IMR-90 (cell line): ENCODE measurements around the gene GIMAP7. TPM values are rescaled to one million over a fixed set of nuclear protein-coding genes. Genes with fewer than 3 reads are reported as not detected.

Experiments used
- ATAC-seq: fragments of 200-7000 bp; cut with Tn5 transposase; 2 replicates; pipeline ENCODE4 v1.9.1; 2020; ENCODE audit warnings: low read depth, mild to moderate bottlenecking, moderate library complexity
- BruUV-seq: library from RNA; stranded (reverse); fragments of 400-500 nt; replicated peaks from 2 replicates; lab custom pipeline; 2021; lab: Mats Ljungman, UMichigan
- CTCF ChIA-PET: fragments of 300-600 bp; formaldehyde crosslinking; extraction: SDS; loops from one replicate; lab custom pipeline; 2021; ENCODE audit warnings: antibody characterized with exemption; lab: Yijun Ruan, JAX
- POLR2A ChIA-PET: fragments of 300-600 bp; sonication (Branson Sonifier 250); formaldehyde crosslinking; loops from one replicate; lab custom pipeline; 2022; ENCODE audit warnings: antibody characterized with exemption; ENCODE audit not compliant: unreplicated experiment; lab: Charles Lee
- DNase-seq: peaks from one replicate; pipeline ENCODE4 v3.0.0; 2013
- H2AFZ ChIP-seq: replicated peaks from 2 replicates; pipeline ENCODE3; 2013; ENCODE audit warnings: low read length, mild to moderate bottlenecking; ENCODE audit not compliant: poor library complexity
- H2AK5ac ChIP-seq: 2 replicates; pipeline ENCODE4 v1.6.1; 2013; ENCODE audit warnings: low read depth, low read length, inconsistent platforms
- H2AK9ac ChIP-seq: replicated peaks from 2 replicates; pipeline ENCODE3; 2013; ENCODE audit warnings: mild to moderate bottlenecking, low read depth, low read length, moderate library complexity; ENCODE audit not compliant: poor library complexity
- H2BK120ac ChIP-seq: 2 replicates; pipeline ENCODE4 v1.6.1; 2013; ENCODE audit warnings: low read depth, low read length, inconsistent platforms
- H2BK15ac ChIP-seq: 3 replicates; pipeline ENCODE4 v1.6.1; 2013; ENCODE audit warnings: low read depth, low read length, inconsistent platforms
- H2BK20ac ChIP-seq: 2 replicates; pipeline ENCODE4 v1.6.1; 2013; ENCODE audit warnings: low read depth, mild to moderate bottlenecking, inconsistent platforms, low read length, moderate library complexity
- H2BK5ac ChIP-seq: 2 replicates; pipeline ENCODE4 v1.6.1; 2013; ENCODE audit warnings: mild to moderate bottlenecking, low read depth, low read length, inconsistent platforms; ENCODE audit not compliant: poor library complexity, severe bottlenecking
- H3K14ac ChIP-seq: replicated peaks from 2 replicates; pipeline ENCODE4 v1.6.1; 2013; ENCODE audit warnings: low read depth, low read length, inconsistent platforms
- H3K18ac ChIP-seq: 2 replicates; pipeline ENCODE4 v1.6.1; 2013; ENCODE audit warnings: low read depth, low read length, control low read depth
- H3K23ac ChIP-seq: 2 replicates; pipeline ENCODE4 v1.6.1; 2013; ENCODE audit warnings: low read depth, low read length, inconsistent platforms
- H3K27ac ChIP-seq: 2 replicates; pipeline ENCODE4 v1.5.1; 2013; ENCODE audit warnings: mild to moderate bottlenecking, control low read depth, low read length; ENCODE audit not compliant: insufficient read depth
- H3K27me3 ChIP-seq: 2 replicates; pipeline ENCODE4 v1.6.1; 2013; ENCODE audit warnings: low read length; ENCODE audit not compliant: control insufficient read depth, insufficient read depth
- H3K36me3 ChIP-seq: 2 replicates; pipeline ENCODE4 v1.6.1; 2013; ENCODE audit warnings: low read length, mixed read lengths; ENCODE audit not compliant: control insufficient read depth, insufficient read depth
- H3K4ac ChIP-seq: 2 replicates; pipeline ENCODE4 v1.6.1; 2013; ENCODE audit warnings: low read depth, low read length, inconsistent platforms
- H3K4me1 ChIP-seq: 2 replicates; pipeline ENCODE4 v1.6.1; 2013; ENCODE audit warnings: low read length, mixed read lengths; ENCODE audit not compliant: control insufficient read depth, insufficient read depth
- H3K4me2 ChIP-seq: 2 replicates; pipeline ENCODE4 v1.6.1; 2013; ENCODE audit warnings: low read depth, mild to moderate bottlenecking, control low read depth, low read length, moderate library complexity
- H3K4me3 ChIP-seq: 2 replicates; pipeline ENCODE4 v1.5.1; 2013; ENCODE audit warnings: low read depth, mild to moderate bottlenecking, control low read depth, low read length, moderate library complexity; ENCODE audit not compliant: insufficient read depth
- H3K56ac ChIP-seq: 2 replicates; pipeline ENCODE4 v1.6.1; 2013; ENCODE audit warnings: low read length, inconsistent platforms; ENCODE audit not compliant: insufficient read depth; ENCODE audit errors: extremely low read depth
- H3K79me1 ChIP-seq, 2 experiments: 2 replicates each; pipeline ENCODE4 v1.6.1; 2013; ENCODE audit warnings: low read length in 2 of 2, inconsistent platforms in 1 of 2, low read depth in 1 of 2
- H3K9ac ChIP-seq: 2 replicates; pipeline ENCODE4 v1.6.1; 2013; ENCODE audit warnings: low read depth, low read length, control low read depth
- H3K9me1 ChIP-seq: 2 replicates; pipeline ENCODE4 v1.6.1; 2013; ENCODE audit warnings: low read length, inconsistent platforms; ENCODE audit not compliant: insufficient read depth
- H3K9me3 ChIP-seq: 2 replicates; pipeline ENCODE4 v1.6.1; 2013; ENCODE audit warnings: low read length; ENCODE audit not compliant: control insufficient read depth, insufficient read depth
- H4K20me1 ChIP-seq: 2 replicates; pipeline ENCODE4 v1.6.1; 2013; ENCODE audit warnings: low read length, inconsistent platforms; ENCODE audit not compliant: insufficient read depth
- H4K5ac ChIP-seq: 2 replicates; pipeline ENCODE4 v1.6.1; 2013; ENCODE audit warnings: mild to moderate bottlenecking, low read depth, low read length, control low read depth
- H4K8ac ChIP-seq, 2 experiments: 2 replicates each; pipeline ENCODE4 v1.6.1; 2013; ENCODE audit warnings: low read depth in 2 of 2, low read length in 2 of 2, control low read depth in 1 of 2, inconsistent platforms in 1 of 2
- H4K91ac ChIP-seq: 2 replicates; pipeline ENCODE4 v1.6.1; 2013; ENCODE audit warnings: low read depth, low read length, inconsistent platforms; ENCODE audit not compliant: insufficient read depth
- CEBPB ChIP-seq: IDR thresholded peaks from 2 replicates; pipeline ENCODE4 v1.6.1; 2012; ENCODE audit warnings: low read depth, low read length, improper control_type of control experiment
- CTCF ChIP-seq: conservative IDR thresholded peaks from 2 replicates; pipeline ENCODE4 v1.5.1; 2012; ENCODE audit warnings: mild to moderate bottlenecking, low read depth, low read length, improper control_type of control experiment
- RCOR1 ChIP-seq: IDR thresholded peaks from 2 replicates; pipeline ENCODE4 v1.6.1; 2012; ENCODE audit warnings: mild to moderate bottlenecking, low read length, improper control_type of control experiment; ENCODE audit not compliant: insufficient replicate concordance
- SMC3 ChIP-seq: fragments of 150-350 bp; IDR thresholded peaks from 2 replicates; pipeline ENCODE4 v1.6.1; 2016; ENCODE audit warnings: low read depth, mild to moderate bottlenecking, antibody characterized with exemption, low read length, moderate library complexity
- USF2 ChIP-seq: fragments of 150-350 bp; IDR thresholded peaks from 2 replicates; pipeline ENCODE4 v1.6.1; 2017; ENCODE audit warnings: mild to moderate bottlenecking, antibody characterized with exemption, low read length, low read depth
- WGBS, 2 experiments: methylation state at CpG; one replicate each; pipeline versions ENCODE4 v1.1.5 to v1.1.7; 2013; ENCODE audit warnings: missing lambda C conversion rate in 2 of 2; ENCODE audit not compliant: insufficient read length in 1 of 2; ENCODE audit errors: extremely low coverage in 2 of 2; 5-methylcytosine and 5-hydroxymethylcytosine counted together
- dilution Hi-C: fragments of 300-500 bp; cut with HindIII; formaldehyde crosslinking; loops from one replicate; pipeline ENCODE4 v1.14.3; 2018; ENCODE audit warnings: low sequenced_read_pairs; ENCODE audit not compliant: unreplicated experiment
- in situ Hi-C: fragments of 300-500 bp; cut with MboI; formaldehyde crosslinking; loops from 3 replicates; pipeline ENCODE4 v1.14.3; 2019; ENCODE audit warnings: low sequenced_read_pairs, inconsistent platforms, mixed read lengths
- intact Hi-C: fragments of 100-400 bp; cut with micrococcal nuclease; formaldehyde crosslinking; loops from 2 replicates; pipeline ENCODE4 v1.10.0; 2022
- polyA plus RNA-seq, 3 experiments: library from polyadenylated mRNA; depleted of rRNA; stranded (reverse); fragments of >200 nt; gene quantifications; 2 replicates each; pipeline ENCODE4 v1.2.3, GENCODE V29; 2012; ENCODE audit warnings: low replicate concordance in 1 of 3
- total RNA-seq: library from RNA; depleted of rRNA; stranded (reverse); fragments of >200 nt; gene quantifications from 2 replicates; pipeline ENCODE4 v1.2.3, GENCODE V29; 2012

GIMAP7 gene
- total and polyA plus RNA-seq, 2 of the 4 experiments (the other 2 are of a cell fraction): not detected

GRCh38 chr7:150471886-150472285 is 42.8 kb upstream of the GIMAP7 start:
- Histone ChIP-seq H4K8ac (no peak overlapping the region), H4K5ac (no peak overlapping the region), H2AK9ac (no peak overlapping the region), H2BK5ac (no peak overlapping the region), H3K9me1 (no peaks in the 10 kb centered on the region), H2BK15ac (no peak overlapping the region), H3K9ac (no peak overlapping the region), H3K23ac (no peak overlapping the region), H3K18ac (no peak overlapping the region), H4K91ac (no peak overlapping the region), H3K4me2 (no peak overlapping the region), H3K27me3 (no peaks in the 10 kb centered on the region), H3K14ac (no peak overlapping the region), H3K4ac (no peak overlapping the region), H3K56ac (no peak overlapping the region), H2BK120ac (no peak overlapping the region), H3K4me3 (no peak overlapping the region), H3K36me3 (no peaks in the 10 kb centered on the region), H2AFZ (no peak overlapping the region), H3K79me1 (no peaks in the 10 kb centered on the region), H2AK5ac (no peak overlapping the region), H3K27ac (no peak overlapping the region), H3K9me3 (no peaks in the 10 kb centered on the region), H3K4me1 (no peaks in the 10 kb centered on the region), H4K20me1 (no peaks in the 10 kb centered on the region), H2BK20ac (no peak overlapping the region)
- no TSS peak for BruUV-seq
- DNase-seq: no peak
- ChIA-PET CTCF (no interaction called here), POLR2A (no interaction called here)
- intact Hi-C loops (no loop called here), in situ Hi-C loops (no loop called here), dilution Hi-C loops (no loop called here)
- no peak for ATAC-seq
- 51% methylated on average over 4 of the region's 5 CpGs; no CpG with 5 or more reads in 1 of the 2 experiments for WGBS, 2 experiments
- TF ChIP-seq SMC3 (no peak), CEBPB (no peak), RCOR1 (no peak), CTCF (no peak), USF2 (no peak)
